GM18951 (cell line): ENCODE results near the gene EXOC3L2.

Source experiments
- POLR2A ChIP-seq: IDR thresholded peaks from 4 replicates; pipeline ENCODE4 v1.6.1; 2011; ENCODE audit warnings: mild to moderate bottlenecking; ENCODE audit not compliant: insufficient read length, insufficient read depth; ENCODE audit errors: extremely low read depth
- in situ Hi-C: fragments of 300-500 bp; cut with MboI; formaldehyde crosslinking; loops from one replicate; pipeline ENCODE4 v1.12.0; 2022; ENCODE audit warnings: low sequenced_read_pairs, mixed read lengths, inconsistent platforms; ENCODE audit not compliant: unreplicated experiment

Gene EXOC3L2

DNA sequence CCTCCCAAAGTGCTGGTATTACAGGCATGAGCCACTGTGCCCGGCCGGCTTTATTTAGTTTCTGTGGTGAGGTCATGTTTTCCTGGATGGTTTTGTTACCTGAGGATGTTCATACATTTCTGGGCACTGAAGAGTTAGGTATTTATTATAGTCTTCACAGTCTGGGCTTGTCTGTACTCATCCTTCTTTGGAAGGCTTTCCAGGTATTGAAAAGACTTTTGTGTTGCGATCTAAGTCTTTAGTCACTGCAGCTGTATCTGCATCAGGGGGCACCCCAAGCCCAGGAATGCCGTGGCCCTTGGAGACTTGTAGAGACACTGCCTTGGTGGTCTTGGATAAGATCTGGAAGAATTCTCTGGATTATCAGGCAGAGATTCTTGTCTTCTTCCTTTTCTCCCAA lies 53.8 kb downstream of the EXOC3L2 start:
- no peak for TF ChIP-seq POLR2A
- in situ Hi-C loops: no loop called here

DNA sequence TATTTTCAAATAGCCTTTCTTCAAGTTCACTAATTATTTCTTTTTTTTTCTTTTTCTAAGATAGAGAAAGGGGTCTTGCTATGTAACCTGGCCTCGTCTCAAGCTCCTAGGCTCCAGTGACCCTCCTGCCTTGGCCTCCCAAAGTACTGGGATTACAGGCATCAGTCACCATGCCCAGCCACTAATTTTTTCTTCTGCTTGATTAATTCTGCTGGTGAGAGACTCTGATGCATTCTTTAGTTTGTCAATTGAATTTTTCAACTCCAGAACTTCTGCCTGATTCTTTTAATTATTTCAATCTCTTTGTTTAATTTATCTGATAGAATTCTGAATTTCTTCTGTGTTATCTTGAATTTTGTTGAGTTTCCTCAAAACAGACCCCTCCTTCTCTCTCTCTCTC lies 55.2 kb downstream of the EXOC3L2 start:
- in situ Hi-C loops: no loop called here
- no peak for TF ChIP-seq POLR2A

DNA sequence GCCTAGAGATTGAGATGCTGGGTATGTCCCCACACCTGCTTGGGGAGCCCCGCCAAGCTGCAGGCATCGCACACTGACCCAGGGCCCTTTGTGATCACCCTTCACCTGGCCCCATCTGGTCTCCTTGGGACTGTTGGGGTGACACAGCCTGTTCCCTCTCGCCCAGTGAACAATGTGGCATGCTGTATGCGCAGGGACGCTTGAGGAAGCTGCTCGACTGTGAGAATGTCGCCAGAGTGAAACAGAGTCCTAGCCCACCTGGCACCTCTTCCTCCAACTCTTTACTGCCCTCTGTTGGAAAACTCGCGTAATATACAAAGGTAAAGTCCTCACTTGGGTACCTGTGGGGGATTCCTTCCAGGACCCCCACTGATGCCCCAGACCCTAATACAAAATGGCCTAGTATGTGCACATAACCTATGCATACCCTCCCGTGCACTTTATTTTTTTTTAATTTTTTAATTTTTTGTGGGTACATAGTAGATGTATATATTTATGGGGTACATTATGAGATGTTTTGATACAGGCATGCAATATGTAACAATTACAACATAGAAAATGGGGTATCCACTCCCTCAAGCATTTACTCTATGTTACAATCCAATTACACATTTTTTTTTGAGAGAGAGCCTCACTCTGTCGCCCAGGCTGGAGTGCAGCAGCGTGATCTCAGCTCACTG lies 57.6 kb downstream of the EXOC3L2 start:
- no peak for TF ChIP-seq POLR2A

DNA sequence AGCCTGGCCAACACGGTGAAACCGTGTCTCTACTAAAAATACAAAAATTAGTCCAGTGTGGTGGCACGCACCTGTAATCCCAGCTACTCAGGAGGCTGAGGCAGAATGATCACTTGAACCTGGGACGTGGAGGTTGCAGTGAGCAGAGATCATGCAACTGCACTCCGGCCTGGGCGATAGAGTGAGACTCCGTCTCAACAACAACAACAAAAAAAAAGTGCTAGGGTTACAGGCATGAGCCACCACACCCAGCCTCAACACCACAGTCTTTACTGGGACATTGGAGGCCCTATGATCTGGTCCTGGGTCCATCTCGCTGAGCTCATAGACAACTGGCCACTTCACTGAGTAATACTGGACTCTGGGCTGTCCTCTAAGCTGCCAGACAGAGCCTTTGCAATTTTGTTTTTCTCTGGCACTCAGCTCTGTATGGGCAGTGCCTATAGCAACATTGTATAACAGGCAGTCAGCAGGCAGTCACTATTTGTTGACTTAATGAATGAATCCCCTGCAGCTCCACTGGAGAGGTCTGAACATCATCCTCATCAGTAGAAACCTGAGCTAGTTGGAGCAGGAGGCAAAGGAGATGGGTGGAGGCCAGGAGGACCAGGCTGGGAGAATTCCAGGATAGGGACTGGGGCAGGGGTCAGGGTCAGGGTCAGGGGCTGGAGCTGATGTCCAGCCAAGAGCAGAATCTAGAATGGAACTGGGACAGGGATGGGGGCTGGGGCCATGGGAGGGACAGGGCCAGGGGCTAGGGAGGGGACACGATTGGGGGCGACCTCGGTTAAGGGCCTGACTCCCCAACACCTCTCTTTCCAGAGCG lies 58.5 kb downstream of the EXOC3L2 start:
- TF ChIP-seq POLR2A: no peak
- in situ Hi-C loops: no loop called here

More for the DNA sequence above, 57.6 kb downstream of the EXOC3L2 start:
- in situ Hi-C loops: no loop called here

DNA sequence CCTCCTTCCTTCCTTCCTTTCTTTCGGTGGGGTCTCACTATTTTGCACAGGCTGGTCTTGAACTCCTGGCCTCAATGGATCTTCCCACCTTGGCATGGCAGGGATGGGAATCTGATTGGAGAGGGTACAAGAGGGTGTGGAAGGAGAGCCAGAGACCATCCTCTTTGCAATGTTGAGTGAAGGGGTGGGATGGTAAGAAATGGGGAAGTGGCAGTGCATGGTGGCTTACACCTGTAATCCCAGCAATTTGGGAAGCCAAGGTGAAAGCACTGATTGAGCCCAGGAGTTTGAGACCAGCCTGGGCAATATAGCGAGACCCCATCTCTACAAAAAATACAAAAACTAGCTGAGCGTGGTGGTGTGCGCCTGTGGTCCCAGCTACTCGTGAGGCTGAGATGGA lies 61.1 kb downstream of the EXOC3L2 start:
- in situ Hi-C loops: no loop called here
- no peak for TF ChIP-seq POLR2A

DNA sequence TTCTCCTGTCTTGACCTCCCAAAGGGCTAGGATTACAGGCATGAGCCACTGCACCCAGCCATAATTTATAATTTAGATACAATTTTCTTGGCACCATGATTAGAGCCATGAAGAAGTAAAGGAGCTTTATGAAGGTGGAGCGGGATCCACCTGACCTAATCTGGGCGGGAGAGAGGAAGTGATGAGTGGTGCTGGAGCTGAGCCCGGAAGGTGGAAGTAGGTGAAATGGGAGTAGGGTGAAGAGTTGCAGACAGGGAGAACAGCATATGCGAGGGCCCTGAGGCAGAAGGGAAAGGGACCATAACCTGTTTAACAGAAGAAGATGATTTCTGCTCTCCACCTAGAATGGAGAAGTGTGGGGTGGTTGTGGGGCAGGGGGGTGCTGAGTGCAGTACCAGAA lies 62.4 kb downstream of the EXOC3L2 start:
- TF ChIP-seq POLR2A: no peak
- in situ Hi-C loops: no loop called here

DNA sequence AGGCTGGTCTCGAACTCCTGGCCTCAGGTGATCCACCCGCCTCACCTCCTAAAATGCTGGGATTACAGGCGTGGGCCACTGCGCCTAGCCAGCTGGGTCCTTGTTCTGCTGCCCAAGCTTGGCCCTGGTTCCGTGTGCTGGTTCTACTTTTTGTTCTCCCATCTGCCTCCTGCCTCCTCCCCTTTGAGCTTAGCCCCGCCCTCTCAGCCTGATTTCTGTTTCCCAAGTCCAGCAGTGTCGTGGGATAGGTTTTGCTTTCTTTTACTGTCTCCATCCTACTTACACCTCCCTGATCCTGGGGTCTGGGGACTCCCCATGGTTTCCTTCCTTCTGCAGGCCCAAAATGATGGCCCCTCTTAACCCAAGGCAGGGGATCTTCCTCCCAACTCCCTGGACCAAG lies 64.3 kb downstream of the EXOC3L2 start:
- in situ Hi-C loops: no loop called here
- no peak for TF ChIP-seq POLR2A

DNA sequence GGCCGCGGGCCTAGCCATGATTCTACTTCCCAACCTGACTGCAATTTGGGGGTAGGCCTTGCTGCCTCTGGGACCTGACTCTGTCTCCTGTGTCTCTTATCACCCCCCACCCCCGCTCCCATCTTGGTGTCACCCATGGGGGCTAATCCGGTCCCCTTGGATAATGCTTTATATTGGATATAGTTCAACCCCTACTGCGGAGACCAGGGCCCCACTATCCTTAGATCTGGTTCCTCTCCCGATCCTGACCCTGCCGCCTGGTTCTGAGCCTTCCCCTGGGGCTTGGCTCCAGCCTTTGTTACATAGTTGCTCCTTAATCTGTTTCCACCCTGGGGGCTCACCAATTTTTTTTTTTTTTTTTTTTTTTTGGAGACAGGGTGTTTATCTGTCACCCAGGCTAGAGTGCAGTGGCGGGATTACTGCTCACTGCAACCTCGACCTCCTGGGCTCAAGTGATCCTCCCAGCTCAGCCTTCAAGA lies 65.3 kb downstream of the EXOC3L2 start:
- in situ Hi-C loops: no loop called here

DNA sequence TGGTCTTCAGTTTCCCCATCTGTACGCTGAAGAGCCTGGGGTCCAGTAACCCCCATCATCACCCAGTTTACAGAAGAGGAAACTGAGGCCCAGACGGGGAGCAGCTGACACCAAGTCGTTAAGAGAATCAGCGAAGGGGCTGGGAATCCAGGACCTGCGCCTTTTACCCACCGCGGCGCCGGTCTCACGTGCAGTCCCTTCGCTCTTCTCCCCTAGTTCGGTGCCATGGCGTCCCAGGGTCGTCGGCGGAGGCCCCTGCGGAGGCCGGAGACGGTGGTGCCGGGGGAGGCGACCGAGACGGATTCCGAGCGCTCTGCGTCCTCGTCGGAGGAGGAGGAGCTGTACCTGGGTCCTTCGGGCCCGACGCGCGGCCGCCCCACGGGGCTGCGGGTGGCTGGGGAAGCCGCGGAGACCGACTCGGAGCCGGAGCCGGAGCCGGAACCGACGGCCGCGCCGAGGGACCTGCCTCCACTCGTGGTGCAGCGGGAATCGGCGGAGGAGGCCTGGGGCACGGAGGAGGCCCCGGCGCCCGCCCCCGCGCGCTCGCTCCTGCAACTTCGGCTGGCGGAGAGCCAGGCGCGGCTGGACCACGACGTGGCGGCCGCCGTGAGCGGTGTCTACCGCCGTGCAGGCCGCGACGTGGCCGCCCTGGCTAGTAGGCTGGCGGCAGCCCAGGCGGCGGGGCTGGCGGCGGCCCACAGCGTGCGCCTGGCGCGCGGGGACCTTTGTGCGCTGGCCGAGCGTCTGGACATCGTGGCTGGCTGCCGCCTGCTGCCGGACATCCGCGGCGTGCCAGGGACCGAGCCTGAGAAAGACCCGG lies 65.9 kb downstream of the EXOC3L2 start:
- no peak for TF ChIP-seq POLR2A
- in situ Hi-C loops: no loop called here

More for the DNA sequence above, 65.3 kb downstream of the EXOC3L2 start:
- no peak for TF ChIP-seq POLR2A

DNA sequence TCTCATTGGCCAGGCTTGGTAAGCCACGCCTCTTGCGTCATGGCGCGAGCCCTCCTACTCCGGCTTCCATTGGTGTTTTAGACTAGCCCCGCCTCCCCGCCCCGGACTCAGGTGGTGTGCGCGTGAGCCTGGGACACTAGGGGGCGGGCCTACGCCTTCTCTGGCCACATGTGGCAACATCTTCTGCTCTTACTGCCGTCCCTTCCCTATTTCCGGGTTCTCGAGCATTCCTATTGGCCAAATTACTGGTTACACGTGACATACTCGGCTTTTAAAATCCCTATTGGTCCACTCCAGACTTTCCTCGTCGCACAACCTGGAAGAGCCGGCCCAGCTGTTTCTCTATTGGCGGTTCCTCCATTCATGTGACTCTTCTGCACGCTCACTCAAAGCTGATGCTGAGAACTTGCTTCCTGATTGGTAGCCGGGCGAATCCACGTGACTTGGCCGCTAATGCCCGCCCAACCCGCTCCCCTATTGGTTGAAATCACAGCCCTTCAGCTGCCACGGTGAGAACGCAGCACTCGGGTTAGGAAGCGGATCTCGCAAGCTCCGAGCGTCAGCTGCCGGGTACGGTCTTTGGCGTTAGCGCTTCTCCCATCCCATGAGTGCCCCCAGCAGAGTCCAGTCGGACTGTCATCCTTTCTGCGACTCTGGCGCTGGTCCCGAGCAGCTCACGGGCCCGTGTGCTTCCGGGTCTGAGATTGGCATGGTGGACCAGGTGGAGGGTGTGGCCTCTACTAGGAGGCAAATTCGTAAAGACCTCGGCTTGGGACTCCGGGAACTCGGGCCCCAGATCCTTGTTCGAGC lies 66.7 kb downstream of the EXOC3L2 start, which contains the start of gene BLOC1S3:
Gene BLOC1S3 (plus strand): TSS at position 523 of the 810 bp plus-strand sequence. CDS start 513 bp downstream, outside the sequence.
- TF ChIP-seq POLR2A: peak; percentile 85
- in situ Hi-C loops: no loop called here

DNA sequence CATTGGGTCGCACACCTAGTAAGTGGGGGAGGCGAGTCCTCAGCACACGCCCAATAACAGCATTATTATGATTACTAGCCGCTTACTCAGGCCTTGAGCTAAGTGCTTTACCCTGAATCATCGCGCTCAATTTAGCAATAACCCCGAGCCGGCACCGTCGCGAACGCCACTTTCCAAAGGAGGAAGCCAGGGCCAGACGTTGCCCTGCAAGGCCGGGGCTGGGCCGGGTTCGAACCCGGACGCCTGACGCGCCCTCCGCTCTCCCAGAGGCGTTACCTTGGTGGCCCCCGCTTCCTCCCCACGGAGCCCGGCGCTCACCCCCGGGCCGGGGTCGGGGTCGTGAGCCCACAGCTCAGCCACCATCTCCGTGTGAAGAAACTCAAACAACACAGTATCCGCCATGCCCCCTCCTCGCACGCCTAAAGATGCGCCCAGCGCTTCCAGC lies 67.4 kb downstream of the EXOC3L2 start, which contains the start of gene TRAPPC6A:
Gene TRAPPC6A (minus strand): TSS at position 421 of the 445 bp plus-strand sequence. CDS start 19 bp downstream, at position 402.
- in situ Hi-C loops: no loop called here
- peak; percentile 64 for TF ChIP-seq POLR2A
